Esophagus squamous epithelium (tissue), 5 donors: ENCODE data around the gene GRAMD4. TPM values are rescaled to one million over a fixed set of nuclear protein-coding genes. Genes with fewer than 3 reads are reported as not detected.

ENCODE experiments used
- DNase-seq: peaks from one replicate; lab custom pipeline; 2025; lab: John Stamatoyannopoulos, UW
- H3K27ac ChIP-seq, 4 donors: fragments of 200-600 bp; sonication (generic); one replicate each; pipeline ENCODE4 v1.5.1; 2016 to 2019; ENCODE audit warnings: mild to moderate bottlenecking in 1 of 4
- H3K27me3 ChIP-seq, 4 donors: fragments of 200-600 bp; sonication (generic); 1 replicate in 3 of 4; 2 replicates in 1 of 4; pipeline versions ENCODE4 v1.5.1 to v1.6.0; 2017 to 2021; ENCODE audit warnings: antibody characterized with exemption in 1 of 4
- H3K36me3 ChIP-seq, 3 donors: fragments of 200-600 bp; sonication (generic); one replicate each; pipeline ENCODE4 v1.5.1; 2016 to 2019
- H3K4me1 ChIP-seq, 3 donors: fragments of 200-600 bp; sonication (generic); one replicate each; pipeline ENCODE4 v1.5.1; 2017 to 2019
- H3K4me3 ChIP-seq, 4 donors: fragments of 200-600 bp; sonication (generic); 1 replicate in 3 of 4; 2 replicates in 1 of 4; pipeline ENCODE4 v1.5.1; 2016 to 2019; ENCODE audit warnings: mild to moderate bottlenecking in 2 of 4, moderate library complexity in 1 of 4
- H3K9me3 ChIP-seq, 3 donors: fragments of 200-600 bp; sonication (generic); one replicate each; pipeline ENCODE4 v1.5.1; 2016 to 2019
- POLR2A ChIP-seq, 4 donors: fragments of 450-650 bp; IDR thresholded peaks; one replicate each; pipeline ENCODE4 v1.6.1; 2017; ENCODE audit warnings: antibody characterized with exemption in 4 of 4, mild to moderate bottlenecking in 4 of 4, moderate library complexity in 3 of 4
- WGBS, 2 donors: methylation state at CpG; one replicate each; pipeline ENCODE4 v1.1.5; 2018; 5-methylcytosine and 5-hydroxymethylcytosine counted together
- intact Hi-C: fragments of 100-400 bp; cut with DNase I; formaldehyde crosslinking; loops from one replicate; pipeline ENCODE4 v1.15.0; 2022
- total RNA-seq, 4 donors: library from RNA; depleted of rRNA; stranded (reverse); fragments of >200 nt; gene quantifications; one replicate each; pipeline ENCODE4 v1.1.0, GENCODE V29; 2016
- TF ChIP-seq, protein P1 (sequence below), 6 experiments: fragments of 450-650 bp in 4 of 6; fragments of 200-600 bp in 2 of 6; sonication (generic) in 2 of 6; IDR thresholded peaks; one replicate each; pipeline ENCODE4 v1.5.1; 2016 to 2019; ENCODE audit warnings: antibody characterized with exemption in 6 of 6, mild to moderate bottlenecking in 4 of 6, moderate library complexity in 4 of 6
- donor health status: DM: yes; HTN: yes; CAD: no.

The GRAMD4 gene
- total RNA-seq, 4 donors from 2014 or later, result 27.0 to 122 (median 33.3) TPM

GRCh38 chr22:46654927-46655595, 34.9 kb downstream of the GRAMD4 start:
- H3K9me3 ChIP-seq, result no peaks in the 10 kb centered on the region
- H3K27me3 ChIP-seq, result no peaks in the 10 kb centered on the region
- H3K4me3 ChIP-seq, result no peak overlapping the region
- WGBS, 2 donors, result 49 to 61% methylated on average over 11 to 12 of the region's 14 CpGs
- peaks cover 23 to 92% (median 25%) of the 10 kb centered on the region in 3 donors for H3K4me1 ChIP-seq
- H3K36me3 ChIP-seq, result peaks cover 0 to 20% (median 0%) of the 10 kb centered on the region in 3 donors
- no peak overlapping the region for H3K27ac ChIP-seq
- intact Hi-C loops, result no loop called here
- TF ChIP-seq POLR2A (IDR thresholded peaks at IDR 0.05), result no peak
- TF ChIP-seq, protein P1, sequence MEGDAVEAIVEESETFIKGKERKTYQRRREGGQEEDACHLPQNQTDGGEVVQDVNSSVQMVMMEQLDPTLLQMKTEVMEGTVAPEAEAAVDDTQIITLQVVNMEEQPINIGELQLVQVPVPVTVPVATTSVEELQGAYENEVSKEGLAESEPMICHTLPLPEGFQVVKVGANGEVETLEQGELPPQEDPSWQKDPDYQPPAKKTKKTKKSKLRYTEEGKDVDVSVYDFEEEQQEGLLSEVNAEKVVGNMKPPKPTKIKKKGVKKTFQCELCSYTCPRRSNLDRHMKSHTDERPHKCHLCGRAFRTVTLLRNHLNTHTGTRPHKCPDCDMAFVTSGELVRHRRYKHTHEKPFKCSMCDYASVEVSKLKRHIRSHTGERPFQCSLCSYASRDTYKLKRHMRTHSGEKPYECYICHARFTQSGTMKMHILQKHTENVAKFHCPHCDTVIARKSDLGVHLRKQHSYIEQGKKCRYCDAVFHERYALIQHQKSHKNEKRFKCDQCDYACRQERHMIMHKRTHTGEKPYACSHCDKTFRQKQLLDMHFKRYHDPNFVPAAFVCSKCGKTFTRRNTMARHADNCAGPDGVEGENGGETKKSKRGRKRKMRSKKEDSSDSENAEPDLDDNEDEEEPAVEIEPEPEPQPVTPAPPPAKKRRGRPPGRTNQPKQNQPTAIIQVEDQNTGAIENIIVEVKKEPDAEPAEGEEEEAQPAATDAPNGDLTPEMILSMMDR (IDR thresholded peaks at IDR 0.05), result no peak
- DNase-seq, result no peak

GRCh38 chr22:46655861-46656608, 35.8 kb downstream of the GRAMD4 start:
- H3K4me3 ChIP-seq, result no peak overlapping the region
- TF ChIP-seq, protein P1 (IDR thresholded peaks at IDR 0.05), result no peak
- TF ChIP-seq POLR2A (IDR thresholded peaks at IDR 0.05), result no peak
- WGBS, 2 donors, result 72% methylated on average over 4 of the region's 26 CpGs; no CpG with 5 or more reads in 1 of the 2 donors
- H3K27me3 ChIP-seq, result no peaks in the 10 kb centered on the region
- H3K9me3 ChIP-seq, result no peaks in the 10 kb centered on the region
- peaks cover 0 to 22% (median 0%) of the 10 kb centered on the region in 3 donors for H3K36me3 ChIP-seq
- DNase-seq, result no peak
- no peak overlapping the region for H3K27ac ChIP-seq
- intact Hi-C loops, result no loop called here
- peaks cover 33 to 95% (median 34%) of the 10 kb centered on the region in 3 donors for H3K4me1 ChIP-seq

DNA sequence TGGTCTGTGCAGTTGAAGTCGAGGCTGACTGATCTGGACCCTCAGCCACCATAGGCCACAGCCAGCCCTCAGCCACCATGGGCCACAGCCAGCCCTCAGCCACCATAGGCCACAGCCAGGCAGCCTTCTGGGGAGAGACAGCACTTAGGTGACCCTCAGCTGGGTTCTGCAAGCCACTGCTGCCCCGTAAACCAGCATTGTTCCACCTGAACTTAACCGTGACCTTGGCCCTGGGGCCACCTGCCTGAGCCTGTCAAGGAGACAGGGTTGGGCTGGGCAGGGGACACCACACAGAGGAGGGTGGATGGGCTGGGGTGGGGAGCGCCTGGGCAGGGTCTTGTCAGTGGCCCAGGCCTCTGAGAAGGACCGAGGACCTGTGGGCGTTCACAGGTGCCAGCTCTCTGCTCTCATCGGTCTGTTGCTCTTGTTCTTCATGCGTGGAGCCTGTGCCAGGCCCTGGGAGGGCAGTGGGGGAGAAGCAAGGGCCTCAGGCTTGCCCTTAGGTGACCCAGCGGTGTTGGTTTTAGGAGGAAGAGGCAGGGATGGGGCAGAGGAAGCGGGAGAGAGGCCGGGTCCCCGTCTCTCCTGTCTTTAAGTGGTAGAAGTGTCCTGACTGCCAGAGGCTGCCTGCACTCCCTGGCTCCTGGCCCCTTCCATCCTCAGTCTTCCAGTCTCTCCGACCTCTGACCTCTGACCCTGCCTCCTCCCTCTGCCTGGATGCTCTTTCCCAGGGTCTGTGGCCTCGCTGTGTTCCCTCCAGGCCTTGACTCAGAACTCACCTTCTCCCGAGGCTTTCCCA, 36.9 kb downstream of the GRAMD4 start:
- Histone ChIP-seq H3K27ac (no peak overlapping the region), H3K36me3 (peaks cover 0 to 25% (median 0%) of the 10 kb centered on the region in 3 donors), H3K9me3 (no peaks in the 10 kb centered on the region), H3K4me1 (peaks cover 41 to 100% (median 43%) of the 10 kb centered on the region in 3 donors), H3K4me3 (no peak overlapping the region), H3K27me3 (no peaks in the 10 kb centered on the region)
- TF ChIP-seq POLR2A (IDR thresholded peaks at IDR 0.05), result no peak
- TF ChIP-seq, protein P1 (IDR thresholded peaks at IDR 0.05), result no peak
- intact Hi-C loops, result no loop called here
- 87 to 97% methylated on average over 7 of the region's 15 CpGs for WGBS, 2 donors
- DNase-seq, result no peak

GRCh38 chr22:46657655-46657953, 37.4 kb downstream of the GRAMD4 start:
- peaks cover 36 to 95% (median 43%) of the 10 kb centered on the region in 3 donors for H3K4me1 ChIP-seq
- DNase-seq, result no peak
- H3K27me3 ChIP-seq, result no peaks in the 10 kb centered on the region
- peaks cover 0 to 30% (median 0%) of the 10 kb centered on the region in 3 donors for H3K36me3 ChIP-seq
- TF ChIP-seq, protein P1 (IDR thresholded peaks at IDR 0.05), result no peak
- H3K9me3 ChIP-seq, result no peaks in the 10 kb centered on the region
- H3K27ac ChIP-seq, result no peak overlapping the region
- WGBS, 2 donors, result 95 to 100% methylated on average over 3 to 4 of the region's 10 CpGs
- intact Hi-C loops, result no loop called here
- no peak overlapping the region for H3K4me3 ChIP-seq
